ENCODE data around the gene NEB.

- TF ChIP-seq, protein P1, sequence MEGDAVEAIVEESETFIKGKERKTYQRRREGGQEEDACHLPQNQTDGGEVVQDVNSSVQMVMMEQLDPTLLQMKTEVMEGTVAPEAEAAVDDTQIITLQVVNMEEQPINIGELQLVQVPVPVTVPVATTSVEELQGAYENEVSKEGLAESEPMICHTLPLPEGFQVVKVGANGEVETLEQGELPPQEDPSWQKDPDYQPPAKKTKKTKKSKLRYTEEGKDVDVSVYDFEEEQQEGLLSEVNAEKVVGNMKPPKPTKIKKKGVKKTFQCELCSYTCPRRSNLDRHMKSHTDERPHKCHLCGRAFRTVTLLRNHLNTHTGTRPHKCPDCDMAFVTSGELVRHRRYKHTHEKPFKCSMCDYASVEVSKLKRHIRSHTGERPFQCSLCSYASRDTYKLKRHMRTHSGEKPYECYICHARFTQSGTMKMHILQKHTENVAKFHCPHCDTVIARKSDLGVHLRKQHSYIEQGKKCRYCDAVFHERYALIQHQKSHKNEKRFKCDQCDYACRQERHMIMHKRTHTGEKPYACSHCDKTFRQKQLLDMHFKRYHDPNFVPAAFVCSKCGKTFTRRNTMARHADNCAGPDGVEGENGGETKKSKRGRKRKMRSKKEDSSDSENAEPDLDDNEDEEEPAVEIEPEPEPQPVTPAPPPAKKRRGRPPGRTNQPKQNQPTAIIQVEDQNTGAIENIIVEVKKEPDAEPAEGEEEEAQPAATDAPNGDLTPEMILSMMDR (IDR thresholded peaks at IDR 0.05 in 8 of 11, conservative IDR thresholded peaks at IDR 0.05 in 3 of 11), result no peak
- TF ChIP-seq POLR2AphosphoS5 (IDR thresholded peaks at IDR 0.05) (no peak), POLR2A (IDR thresholded peaks at IDR 0.05) (no peak)
Measured at GRCh38 chr2:151668737-151669136, 65.5 kb downstream of the NEB start.

All from spleen (tissue), 7 donors.